DMS53 treated with DMSO at 0.1 percent for 48 hours (cell line): ENCODE results near the gene PPARG.

Experiments used
- DNase-seq: peaks from one replicate; lab custom pipeline; 2025; ENCODE audit not compliant: unreplicated experiment; lab: John Stamatoyannopoulos, UW

Gene PPARG

GRCh38 chr3:12342151-12342550, 53.3 kb downstream of the PPARG start:
- no peak for DNase-seq

- DNase-seq: no peak
Observed at GRCh38 chr3:12343047-12343501, 54.2 kb downstream of the PPARG start.

GRCh38 chr3:12345141-12345561, 56.3 kb downstream of the PPARG start:
- DNase-seq: no peak

- no peak for DNase-seq
Observed at GRCh38 chr3:12345584-12346494, 57.0 kb downstream of the PPARG start.

GRCh38 chr3:12347301-12347700, 58.4 kb downstream of the PPARG start:
- no peak for DNase-seq

GRCh38 chr3:12349895-12350811, 61.3 kb downstream of the PPARG start:
- no peak for DNase-seq

GRCh38 chr3:12351145-12351544, 62.3 kb downstream of the PPARG start:
- DNase-seq: no peak

- no peak for DNase-seq
Observed at GRCh38 chr3:12352253-12352652, 63.4 kb downstream of the PPARG start.

GRCh38 chr3:12352755-12353154, 63.9 kb downstream of the PPARG start:
- no peak for DNase-seq

- no peak for DNase-seq
Observed at GRCh38 chr3:12353796-12354525, 65.1 kb downstream of the PPARG start.

- no peak for DNase-seq
Observed at GRCh38 chr3:12356175-12356574, 67.3 kb downstream of the PPARG start.

GRCh38 chr3:12356996-12357395, 68.1 kb downstream of the PPARG start:
- DNase-seq: no peak

GRCh38 chr3:12357456-12357855, 68.6 kb downstream of the PPARG start:
- no peak for DNase-seq

- no peak for DNase-seq
Observed at GRCh38 chr3:12363397-12364195, 74.7 kb downstream of the PPARG start.

GRCh38 chr3:12367346-12367745, 78.5 kb downstream of the PPARG start:
- DNase-seq: no peak

GRCh38 chr3:12369029-12369428, 80.2 kb downstream of the PPARG start:
- DNase-seq: no peak

- no peak for DNase-seq
Observed at GRCh38 chr3:12369598-12369997, 80.7 kb downstream of the PPARG start.

GRCh38 chr3:12370758-12371157, 81.9 kb downstream of the PPARG start:
- DNase-seq: no peak

- DNase-seq: no peak
Observed at GRCh38 chr3:12371525-12372140, 82.8 kb downstream of the PPARG start.
